OCI-M2 (cell line): ENCODE data around the gene CLCN7.
"Not testable (repeated sequence)": the region's sequence is repeated elsewhere in the genome, so short reads cannot be mapped to it uniquely, and the experiment has no call there.

Experiments used
- DNase-seq: peaks from one replicate; lab custom pipeline; 2025; ENCODE audit not compliant: unreplicated experiment; lab: John Stamatoyannopoulos, UW

Gene CLCN7

GRCh38 chr16:1445518-1446203 lies 29.2 kb downstream of the CLCN7 start:
- DNase-seq, result no peak

DNA sequence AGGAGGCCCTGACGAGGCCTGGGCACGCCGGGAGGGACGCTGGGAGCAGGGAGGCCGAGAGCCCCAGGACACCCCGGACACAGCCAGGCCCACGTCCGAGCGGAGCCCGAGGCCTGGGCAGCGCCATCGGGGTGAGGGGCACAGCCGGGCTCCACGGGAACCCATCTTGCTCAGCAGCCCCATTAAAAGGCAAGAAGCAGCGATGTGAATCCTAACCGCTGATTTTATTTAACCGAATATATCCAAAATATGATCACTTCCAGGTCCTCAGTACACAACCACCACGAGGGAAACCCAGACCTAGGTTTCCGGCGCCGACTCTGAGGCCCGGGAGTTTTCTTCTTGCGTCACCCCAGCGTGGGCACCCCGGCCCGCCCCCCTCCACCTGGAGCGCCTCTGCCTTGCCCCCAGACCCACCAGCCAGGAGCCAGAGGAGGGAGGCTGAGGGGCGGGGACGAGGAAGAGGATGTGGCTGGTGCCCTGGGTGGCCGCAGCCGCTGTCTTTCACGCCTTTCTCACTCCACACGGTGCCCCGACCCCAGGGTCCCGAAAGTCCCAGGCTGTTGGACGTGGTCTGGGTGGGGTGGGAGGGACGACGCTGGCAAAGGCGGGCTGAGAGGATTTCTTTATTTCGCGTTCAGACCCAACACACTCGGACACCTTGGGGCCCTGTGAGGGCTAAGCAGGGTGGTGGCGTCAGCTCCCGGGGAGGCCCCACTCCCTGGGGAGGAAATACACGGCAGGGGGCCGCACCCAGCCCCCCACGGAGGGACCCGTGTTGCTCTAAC lies 29.9 kb downstream of the CLCN7 start:
- DNase-seq, result no peak

- DNase-seq, result no peak
These were observed 30.7 kb downstream of the CLCN7 start, which contains the start of gene CCDC154 for GRCh38 chr16:1443980-1444729. CCDC154 (minus strand) TSS chr16:1444556; CDS start chr16:1444322, 234 bp downstream.

- no peak for DNase-seq
These were observed 31.3 kb downstream of the CLCN7 start for GRCh38 chr16:1443403-1443973.

DNA sequence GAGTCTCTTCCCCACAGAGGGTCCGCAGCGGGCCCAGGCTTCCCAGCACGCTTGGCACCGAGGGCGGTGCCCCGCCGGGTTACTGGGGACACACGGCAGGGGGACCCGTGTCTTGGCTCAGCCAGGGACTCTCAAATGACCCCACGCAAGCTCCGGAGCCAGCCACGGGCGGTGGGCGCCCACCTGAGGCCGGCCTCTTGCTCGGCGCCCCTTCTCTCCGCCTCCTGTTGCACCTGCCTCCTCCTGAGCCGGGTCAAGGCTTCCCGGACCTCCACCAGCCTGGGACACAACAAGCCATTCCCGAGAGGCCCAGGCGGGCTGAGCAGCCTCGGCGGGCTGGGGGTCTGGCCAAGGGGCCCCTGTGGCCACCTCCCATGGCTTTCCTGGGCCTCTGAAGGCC lies 32.1 kb downstream of the CLCN7 start:
- no peak for DNase-seq

- no peak for DNase-seq
These were observed 33.4 kb downstream of the CLCN7 start for GRCh38 chr16:1441391-1441829.

- not testable (repeated sequence) for DNase-seq
These were observed 35.1 kb downstream of the CLCN7 start for GRCh38 chr16:1439699-1440074.

DNA sequence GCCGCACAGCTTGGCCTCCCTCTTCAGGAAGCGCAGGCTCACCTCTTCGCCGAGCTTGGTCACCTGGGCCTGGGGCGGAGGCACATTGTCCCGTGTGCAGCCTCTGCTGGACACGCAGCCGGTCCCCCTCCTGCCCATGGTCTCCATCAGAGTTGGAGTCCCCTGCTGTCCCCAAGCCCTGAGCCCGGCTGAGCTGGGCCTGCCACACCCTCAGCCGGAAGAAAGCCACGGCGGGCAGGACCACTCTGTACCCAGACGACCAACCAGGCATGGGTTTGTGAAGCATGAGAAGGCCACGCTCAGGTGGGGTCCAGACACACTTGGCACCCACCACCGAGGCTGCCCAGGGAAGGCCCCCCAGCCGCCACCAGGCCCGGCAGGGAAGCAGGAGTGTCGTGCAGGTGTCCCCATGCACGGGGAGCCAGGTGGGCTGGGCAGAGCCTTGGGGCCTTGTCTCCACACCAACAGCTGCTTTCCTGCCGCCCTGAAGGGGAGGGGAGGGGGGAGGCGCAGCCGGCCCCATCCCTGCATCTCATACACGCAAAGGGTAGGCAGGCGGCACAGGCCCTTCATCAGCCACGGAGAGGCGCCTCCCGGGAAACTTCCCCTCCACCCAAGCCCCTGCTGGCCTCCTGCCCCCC lies 35.6 kb downstream of the CLCN7 start:
- DNase-seq, result no peak

- no peak for DNase-seq
These were observed 36.4 kb downstream of the CLCN7 start for GRCh38 chr16:1438229-1439057.

DNA sequence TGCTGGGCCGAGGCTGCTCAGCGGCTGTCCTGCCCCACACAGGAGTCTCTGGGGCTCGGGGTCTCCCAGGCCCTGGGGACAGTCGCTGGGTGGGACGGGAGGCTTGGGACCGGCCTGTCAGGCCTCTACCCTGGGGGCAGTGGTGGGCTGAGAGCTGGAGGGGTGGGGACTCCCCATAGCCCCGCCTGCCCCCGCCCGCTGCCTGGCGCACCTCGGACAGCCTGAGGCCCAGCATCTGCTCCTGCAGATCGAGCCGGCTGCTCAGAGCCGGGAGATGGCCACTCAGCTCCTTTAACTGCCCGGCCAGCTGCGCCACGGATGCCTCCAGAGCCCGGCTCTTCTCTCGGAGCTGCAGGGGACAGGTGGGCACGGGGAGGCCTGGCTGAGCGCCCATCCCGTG lies 37.2 kb downstream of the CLCN7 start:
- no peak for DNase-seq

DNA sequence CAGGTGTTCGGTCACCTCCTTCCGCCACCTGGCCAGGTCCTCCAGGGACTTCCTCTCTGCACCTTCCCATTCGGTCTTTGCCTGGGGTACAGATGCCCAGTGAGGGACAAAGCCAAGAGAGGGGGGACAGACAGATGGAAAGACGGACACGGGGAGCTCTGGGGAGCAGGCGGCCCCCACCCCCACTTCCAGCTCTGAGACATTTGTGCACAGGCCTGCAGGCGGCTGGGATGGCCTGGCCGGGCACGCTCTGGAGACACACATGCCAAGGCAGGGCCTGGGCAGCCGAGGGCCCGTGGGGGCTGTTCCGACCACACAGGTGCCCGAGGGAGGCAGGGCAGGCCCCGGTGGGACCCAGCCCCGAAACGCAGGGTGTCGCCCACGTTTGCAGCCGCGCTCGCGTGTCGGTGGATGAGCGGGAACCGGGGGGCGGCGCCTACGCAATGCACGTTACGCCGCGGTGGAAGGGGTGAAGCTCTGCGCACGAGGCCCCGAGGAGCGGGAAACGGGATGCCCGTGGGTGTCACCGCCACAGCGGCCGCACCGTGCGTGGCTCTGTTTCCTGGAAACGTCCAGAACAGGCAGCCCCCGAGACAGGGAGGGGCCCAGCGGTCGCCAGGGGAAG lies 38.0 kb downstream of the CLCN7 start:
- DNase-seq, result no peak

DNA sequence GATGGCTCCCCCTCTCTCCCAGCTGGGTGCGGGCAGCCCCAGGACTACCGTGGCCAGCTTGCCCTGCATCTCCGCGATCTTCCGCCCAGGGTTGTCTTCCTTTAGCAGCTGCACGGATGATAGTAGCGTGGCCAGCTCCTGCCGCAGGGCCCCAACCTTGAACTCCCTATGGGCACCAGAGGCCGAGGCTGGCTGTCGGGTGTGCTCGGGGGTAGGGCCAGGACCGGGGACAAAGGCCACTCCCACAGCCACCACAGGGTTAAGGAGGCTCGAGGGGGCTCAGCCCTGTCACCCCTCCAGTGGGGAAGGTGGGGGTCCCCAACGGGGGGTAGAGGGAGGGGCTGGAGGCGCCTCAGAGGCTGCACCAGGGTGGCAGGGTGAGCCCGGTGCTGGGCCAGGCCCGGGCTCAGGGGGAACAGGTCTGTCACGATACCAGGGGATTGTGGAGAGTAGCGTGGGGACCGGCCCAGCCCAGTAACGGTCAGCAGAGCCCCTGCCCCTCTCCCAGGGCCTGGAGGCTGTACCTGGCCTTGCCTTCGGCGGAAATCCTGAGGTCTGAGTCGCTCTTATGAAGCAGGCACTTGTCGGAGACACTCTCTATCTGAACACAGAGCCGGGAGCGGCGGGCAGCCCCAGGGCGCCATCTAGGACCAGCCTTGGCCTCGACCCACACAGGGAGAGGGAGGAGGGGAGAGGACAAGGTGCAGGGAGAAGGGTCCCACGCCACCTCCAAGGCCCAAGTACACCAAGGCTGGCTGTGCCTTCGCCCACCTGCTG lies 38.7 kb downstream of the CLCN7 start:
- no peak for DNase-seq

- DNase-seq, result no peak
These were observed 39.9 kb downstream of the CLCN7 start for GRCh38 chr16:1434644-1435592.

- no peak for DNase-seq
These were observed 41.1 kb downstream of the CLCN7 start for GRCh38 chr16:1433756-1434155.

GRCh38 chr16:1433263-1433560 lies 41.6 kb downstream of the CLCN7 start:
- no peak for DNase-seq

DNA sequence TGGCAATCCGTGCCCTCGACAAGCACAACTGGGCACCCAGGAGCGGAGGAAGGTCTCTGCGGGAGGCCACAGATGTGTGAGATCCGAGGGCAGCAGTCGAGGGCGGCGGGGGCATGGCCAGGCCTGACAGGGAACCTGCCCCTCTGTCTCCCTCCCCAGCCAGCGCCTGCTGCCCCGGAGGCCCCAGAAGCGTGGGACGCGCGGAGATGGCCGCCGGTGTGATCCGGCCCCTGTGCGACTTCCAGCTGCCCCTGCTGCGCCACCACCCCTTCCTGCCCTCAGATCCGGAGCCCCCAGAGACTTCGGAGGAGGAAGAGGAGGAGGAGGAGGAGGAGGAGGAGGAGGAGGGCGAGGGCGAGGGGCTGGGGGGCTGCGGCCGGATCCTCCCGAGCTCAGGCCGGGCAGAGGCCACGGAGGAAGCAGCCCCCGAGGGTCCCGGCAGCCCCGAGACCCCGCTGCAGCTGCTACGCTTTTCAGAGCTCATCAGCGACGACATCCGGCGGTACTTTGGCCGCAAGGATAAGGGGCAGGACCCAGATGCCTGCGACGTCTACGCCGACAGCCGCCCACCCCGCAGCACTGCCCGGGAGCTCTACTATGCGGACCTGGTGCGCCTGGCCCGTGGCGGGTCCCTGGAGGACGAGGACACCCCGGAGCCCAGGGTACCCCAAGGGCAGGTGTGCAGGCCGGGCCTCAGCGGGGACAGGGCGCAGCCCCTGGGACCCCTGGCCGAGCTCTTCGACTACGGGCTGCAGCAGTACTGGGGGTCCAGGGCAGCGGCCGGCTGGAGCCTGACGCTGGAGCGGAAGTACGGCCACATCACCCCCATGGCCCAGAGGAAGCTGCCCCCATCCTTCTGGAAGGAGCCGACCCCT lies 42.2 kb downstream of the CLCN7 start:
- DNase-seq, result no peak
